Adrenal gland (tissue), 12 donors: ENCODE measurements around the gene GLIS2. TPM values are rescaled to one million over a fixed set of nuclear protein-coding genes. Genes with fewer than 3 reads are reported as not detected.

Source experiments
- DNase-seq, 7 donors: peaks; one replicate each; pipeline ENCODE4 v3.0.0-alpha.2; 2019 to 2020
- H3K27ac ChIP-seq, 5 donors: fragments of 200-600 bp; sonication (generic) in 4 of 5; 1 replicate in 3 of 5; 2 replicates in 2 of 5; pipeline versions ENCODE4 v1.5.1 to v1.8.0; 2016 to 2020; ENCODE audit warnings: mild to moderate bottlenecking in 1 of 5
- H3K27me3 ChIP-seq: fragments of 200-600 bp; 2 replicates; pipeline ENCODE4 v1.8.0; 2021
- H3K36me3 ChIP-seq, 2 donors: fragments of 200-600 bp; replicated peaks in 1 of 2; 1 replicate in 1 of 2; 2 replicates in 1 of 2; pipeline versions ENCODE4 v1.5.1 to v1.8.0; 2018 to 2022
- H3K4me1 ChIP-seq, 2 donors: fragments of 200-600 bp; replicated peaks in 1 of 2; 1 replicate in 1 of 2; 2 replicates in 1 of 2; pipeline versions ENCODE4 v1.5.1 to v1.8.0; 2018 to 2021
- H3K4me3 ChIP-seq, 4 donors: fragments of 200-600 bp; sonication (generic) in 3 of 4; one replicate each; pipeline ENCODE4 v1.5.1; 2016 to 2018
- H3K9me3 ChIP-seq, 3 donors: fragments of 200-600 bp; sonication (generic) in 1 of 3; replicated peaks in 1 of 3; 1 replicate in 2 of 3; 2 replicates in 1 of 3; pipeline versions ENCODE4 v1.5.1 to v1.8.0; 2016 to 2021
- POLR2A ChIP-seq, 2 donors: fragments of 450-650 bp; IDR thresholded peaks; one replicate each; pipeline ENCODE4 v1.6.1; 2017; ENCODE audit warnings: antibody characterized with exemption in 2 of 2, mild to moderate bottlenecking in 2 of 2, moderate library complexity in 1 of 2
- WGBS, 4 donors: extraction: QIAGEN DNeasy Blood & Tissue Kit in 2 of 4; methylation state at CpG; one replicate each; pipeline versions ENCODE4 v1.1.5 to v1.1.7; 2013 to 2017; 5-methylcytosine and 5-hydroxymethylcytosine counted together
- intact Hi-C, 2 donors: fragments of 100-400 bp; cut with DNase I; formaldehyde crosslinking; loops; one replicate each; pipeline versions ENCODE4 v1.14.1 to v1.15.0; 2022 to 2023
- polyA plus RNA-seq, 3 donors: library from polyadenylated mRNA; stranded (reverse); fragments of 200-250 nt in 2 of 3; fragments of 350-450 nt in 1 of 3; fragmentation: Illumina TruSeq in 1 of 3; extraction: RNeasy Lipid Tissue Mini Kit (QIAGEN cat#74804) in 1 of 3; gene quantifications; one replicate each; pipeline ENCODE4 v1.2.3, GENCODE V29; 2013 to 2014
- total RNA-seq, 9 donors: library from RNA; depleted of rRNA in 4 of 9; stranded (reverse); fragments of >200 nt in 4 of 9; fragments of 120-200 nt in 1 of 9; fragmentation: NEBNext Ultra II Directional in 1 of 9; extraction: Animal tissue kit (Norgen Biotek cat#: 25700) in 1 of 9; gene quantifications; one replicate each; pipeline versions ENCODE4 v1.1.0 to v1.2.4, GENCODE V29; 2013 to 2023
- TF ChIP-seq, protein P1 (sequence below), 6 experiments: fragments of 450-650 bp in 4 of 6; fragments of 200-600 bp in 2 of 6; sonication (generic) in 1 of 6; IDR thresholded peaks; 1 replicate in 5 of 6; 2 replicates in 1 of 6; pipeline versions ENCODE4 v1.5.1 to v1.8.0; 2016 to 2021; ENCODE audit warnings: antibody characterized with exemption in 6 of 6, mild to moderate bottlenecking in 2 of 6, moderate library complexity in 1 of 6
- donor health status: healthy with polysubstance abuse.
- donor health status: Bipolar disorder and iron deficiency.
- donor health status: DM: yes; HTN: yes; CAD: no.
- donor health status: DM: no; HTN: no; CAD: no.
- donor health status: DM: no; HTN: no; CAD: no.
- donor health status: DM: yes; HTN: yes; CAD: no.

Gene GLIS2
- total and polyA plus RNA-seq, 12 donors: 2.0 to 36.2 (median 17.0) TPM

DNA sequence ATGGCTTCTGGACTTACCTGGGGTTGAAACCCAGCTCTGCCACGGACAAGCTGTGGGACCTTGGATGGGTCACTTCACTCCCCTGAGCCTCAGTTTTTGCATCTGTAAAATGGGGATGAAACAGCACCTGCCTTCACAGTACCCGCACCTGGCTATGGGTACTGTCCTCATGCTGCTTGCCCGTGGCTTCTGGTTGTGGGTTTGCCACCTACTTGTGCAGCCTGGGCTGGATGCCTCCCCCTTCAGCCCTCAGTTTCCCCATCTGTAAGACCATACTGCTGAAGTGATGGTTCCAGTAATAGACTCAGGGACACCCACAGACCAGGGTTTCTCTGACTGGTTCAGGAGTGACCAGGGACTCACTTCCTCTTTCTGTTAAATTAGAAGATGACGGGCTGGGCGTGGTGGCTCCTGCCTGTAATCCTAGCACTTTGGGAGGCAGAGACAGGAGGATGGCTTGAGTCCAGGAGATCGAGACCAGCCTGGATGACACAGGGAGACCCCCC, 9.4 kb downstream of the GLIS2 start:
- TF ChIP-seq POLR2A (IDR thresholded peaks at IDR 0.05): no peak
- TF ChIP-seq, protein P1, sequence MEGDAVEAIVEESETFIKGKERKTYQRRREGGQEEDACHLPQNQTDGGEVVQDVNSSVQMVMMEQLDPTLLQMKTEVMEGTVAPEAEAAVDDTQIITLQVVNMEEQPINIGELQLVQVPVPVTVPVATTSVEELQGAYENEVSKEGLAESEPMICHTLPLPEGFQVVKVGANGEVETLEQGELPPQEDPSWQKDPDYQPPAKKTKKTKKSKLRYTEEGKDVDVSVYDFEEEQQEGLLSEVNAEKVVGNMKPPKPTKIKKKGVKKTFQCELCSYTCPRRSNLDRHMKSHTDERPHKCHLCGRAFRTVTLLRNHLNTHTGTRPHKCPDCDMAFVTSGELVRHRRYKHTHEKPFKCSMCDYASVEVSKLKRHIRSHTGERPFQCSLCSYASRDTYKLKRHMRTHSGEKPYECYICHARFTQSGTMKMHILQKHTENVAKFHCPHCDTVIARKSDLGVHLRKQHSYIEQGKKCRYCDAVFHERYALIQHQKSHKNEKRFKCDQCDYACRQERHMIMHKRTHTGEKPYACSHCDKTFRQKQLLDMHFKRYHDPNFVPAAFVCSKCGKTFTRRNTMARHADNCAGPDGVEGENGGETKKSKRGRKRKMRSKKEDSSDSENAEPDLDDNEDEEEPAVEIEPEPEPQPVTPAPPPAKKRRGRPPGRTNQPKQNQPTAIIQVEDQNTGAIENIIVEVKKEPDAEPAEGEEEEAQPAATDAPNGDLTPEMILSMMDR (IDR thresholded peaks at IDR 0.05): no peak
- H3K4me3 ChIP-seq: no peak overlapping the region
- H3K4me1 ChIP-seq: peaks cover 69 to 88% of the 10 kb centered on the region in 2 donors
- H3K27ac ChIP-seq: peak overlapping the region in 4 of 5 donors; percentile 70 to 97 (median 90)
- no peak for DNase-seq
- WGBS, 4 donors: 77 to 92% (median 83%) methylated on average over 3 to 6 of the region's 6 CpGs
- intact Hi-C loops: loop anchor here in 1 of 2 donors (5.0 kb wide), 1 partner anchor 48 kb away; no protein-coding TSS in a partner anchor
- no peaks in the 10 kb centered on the region for H3K9me3 ChIP-seq
- H3K36me3 ChIP-seq: no peaks in the 10 kb centered on the region
- H3K27me3 ChIP-seq: no peaks in the 10 kb centered on the region

DNA sequence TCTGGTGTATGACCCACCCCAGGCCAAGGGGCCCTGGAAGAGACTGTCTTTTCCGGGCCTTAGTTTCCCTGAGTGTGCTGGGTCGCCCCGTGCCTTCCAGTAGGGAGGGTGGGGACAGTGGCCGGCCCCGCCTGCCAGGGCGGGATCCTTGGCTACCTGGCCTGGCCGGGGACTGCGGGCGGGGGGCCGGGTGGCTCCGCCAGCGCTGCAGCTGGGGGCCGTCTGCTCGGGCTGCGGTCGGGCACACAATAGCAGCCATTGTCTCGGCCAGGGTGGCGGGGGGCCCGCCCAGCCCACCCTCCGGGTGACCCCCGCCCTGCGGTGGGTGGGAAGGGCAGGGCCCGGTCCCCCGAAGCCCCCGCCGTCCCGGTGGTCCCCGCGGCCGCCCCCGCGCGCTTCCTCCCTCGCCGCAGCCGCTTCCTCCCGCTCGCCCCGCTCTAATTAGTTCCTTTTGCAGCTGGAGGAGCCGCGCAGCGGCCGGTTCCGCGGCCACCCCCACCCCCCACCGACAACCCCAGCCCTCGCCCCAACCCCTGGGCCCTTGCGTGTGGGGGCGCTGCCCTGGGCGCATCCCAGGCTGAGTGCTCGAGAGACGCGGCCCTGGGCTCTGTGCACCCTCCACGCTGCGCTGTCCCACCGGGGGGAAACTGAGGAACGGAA, 11.6 kb downstream of the GLIS2 start:
- peaks cover 52 to 68% of the 10 kb centered on the region in 2 donors for H3K4me1 ChIP-seq
- intact Hi-C loops: loop anchor here in 1 of 2 donors (5.0 kb wide), 1 partner anchor 50 kb away; no protein-coding TSS in a partner anchor
- H3K27ac ChIP-seq: peak overlapping the region in 4 of 5 donors; percentile 43 to 93 (median 84)
- no peak for TF ChIP-seq POLR2A (IDR thresholded peaks at IDR 0.05)
- TF ChIP-seq, protein P1 (IDR thresholded peaks at IDR 0.05): no peak
- DNase-seq: no peak
- H3K9me3 ChIP-seq: no peaks in the 10 kb centered on the region
- 3 to 20% (median 12%) methylated on average over 3 to 55 of the region's 57 CpGs for WGBS, 4 donors
- H3K4me3 ChIP-seq: peak overlapping the region in 2 of 4 donors; percentile 27 to 63
- H3K27me3 ChIP-seq: no peaks in the 10 kb centered on the region
- peaks cover 0 to 4% of the 10 kb centered on the region in 2 donors for H3K36me3 ChIP-seq

DNA sequence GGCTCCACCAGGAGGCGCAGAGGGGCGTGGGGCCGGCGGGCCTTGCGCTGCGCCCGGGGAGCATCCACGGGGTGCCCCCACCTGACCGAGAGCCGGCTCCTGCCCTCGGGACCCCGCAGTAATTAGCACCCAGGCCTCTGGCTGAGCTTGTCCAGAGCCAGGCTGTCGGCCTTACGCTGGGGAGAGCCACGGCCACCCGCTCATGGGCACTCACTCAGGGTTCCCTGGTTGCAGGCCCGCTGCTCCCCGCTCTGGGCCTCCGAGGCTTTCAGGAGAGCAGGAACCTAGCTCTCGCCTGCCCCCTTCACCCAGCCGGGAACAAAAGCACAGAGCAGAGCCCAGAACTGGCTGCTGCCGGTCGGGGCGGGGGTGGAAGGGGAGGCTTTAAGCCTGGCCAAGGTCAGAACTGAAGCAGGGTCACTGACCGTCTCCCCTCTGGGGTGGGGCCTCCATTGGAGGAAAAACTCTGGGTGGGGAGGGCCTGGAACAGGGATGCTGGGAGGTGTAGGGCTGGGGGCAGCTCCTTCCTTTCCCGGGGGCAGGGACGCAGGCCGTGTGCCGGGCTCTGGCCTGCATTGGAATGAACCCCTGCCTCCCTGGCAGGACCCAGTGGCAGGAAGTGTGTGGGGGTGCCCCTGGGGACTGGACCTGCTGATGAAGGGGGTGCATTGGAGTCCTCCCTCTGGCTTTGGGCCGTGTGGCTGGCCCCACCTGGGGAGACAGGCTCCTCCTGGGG, 12.3 kb downstream of the GLIS2 start:
- DNase-seq: peak; percentile 86 to 94 (median 93)
- peak in 1 of 2 donors; percentile 52 for TF ChIP-seq POLR2A (IDR thresholded peaks at IDR 0.05)
- TF ChIP-seq, protein P1 (IDR thresholded peaks at IDR 0.05): peak; percentile 46 to 76 (median 64)
- peaks cover 45 to 61% of the 10 kb centered on the region in 2 donors for H3K4me1 ChIP-seq
- 2 to 3% (median 2%) methylated on average over 12 to 30 of the region's 30 CpGs; no CpG with 5 or more reads in 1 of the 4 donors for WGBS, 4 donors
- H3K9me3 ChIP-seq: no peaks in the 10 kb centered on the region
- H3K36me3 ChIP-seq: peaks cover 0 to 10% of the 10 kb centered on the region in 2 donors
- intact Hi-C loops: loop anchor here in 1 of 2 donors (5.0 kb wide), 1 partner anchor 51 kb away; no protein-coding TSS in a partner anchor
- peak overlapping the region in 4 of 5 donors; percentile 43 to 93 (median 84) for H3K27ac ChIP-seq
- H3K4me3 ChIP-seq: peak overlapping the region in 2 of 4 donors; percentile 27 to 63
- no peaks in the 10 kb centered on the region for H3K27me3 ChIP-seq
